Right lobe of liver (tissue), 4 donors: ENCODE data around the gene SNU13.
"Not testable (repeated sequence)": the region's sequence is repeated elsewhere in the genome, so short reads cannot be mapped to it uniquely, and the experiment has no call there.

Experiments used
- CTCF ChIP-seq, 4 donors: fragments of 200-600 bp in 3 of 4; fragments of 450-650 bp in 1 of 4; IDR thresholded peaks; one replicate each; pipeline versions ENCODE4 v1.5.1 to v1.8.0; 2016 to 2022; ENCODE audit warnings: antibody characterized with exemption in 4 of 4, mild to moderate bottlenecking in 2 of 4
- POLR2A ChIP-seq: fragments of 450-650 bp; IDR thresholded peaks from one replicate; pipeline ENCODE4 v1.6.1; 2017; ENCODE audit warnings: antibody characterized with exemption, mild to moderate bottlenecking
- donor health status: DM: no; HTN: no; CAD: no.
- donor health status: DM: no; HTN: no; CAD: no.
- donor health status: DM: no; HTN: yes; CAD: no.

DNA sequence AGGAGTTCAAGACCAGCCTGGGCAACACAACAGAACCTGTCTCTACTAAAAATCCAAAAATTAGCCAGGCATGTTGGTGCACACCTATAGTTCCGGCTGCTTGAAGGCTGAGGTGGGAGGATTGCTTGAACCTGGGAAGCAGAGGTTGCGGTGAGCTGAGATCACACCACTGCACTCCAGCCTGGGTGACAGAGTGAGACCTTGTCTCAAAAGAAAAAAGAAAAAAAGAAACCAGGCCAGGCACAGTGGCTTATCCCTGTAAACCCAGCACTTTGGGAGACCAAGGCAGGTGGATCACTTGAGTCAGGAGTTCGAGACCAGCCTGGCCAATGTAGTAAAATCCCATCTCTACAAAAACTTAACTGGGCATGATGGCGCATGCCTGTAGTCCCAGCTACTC lies 44.6 kb upstream of the SNU13 start:
- TF ChIP-seq CTCF (IDR thresholded peaks at IDR 0.05); POLR2A: not testable (repeated sequence)
